ENCODE measurements around the gene ZNF488. TPM values are rescaled to one million over a fixed set of nuclear protein-coding genes. Genes with fewer than 3 reads are reported as not detected.

The ZNF488 gene
- total and polyA plus RNA-seq, 8 donors: 0.09 to 0.16 TPM; not detected in 6

DNA sequence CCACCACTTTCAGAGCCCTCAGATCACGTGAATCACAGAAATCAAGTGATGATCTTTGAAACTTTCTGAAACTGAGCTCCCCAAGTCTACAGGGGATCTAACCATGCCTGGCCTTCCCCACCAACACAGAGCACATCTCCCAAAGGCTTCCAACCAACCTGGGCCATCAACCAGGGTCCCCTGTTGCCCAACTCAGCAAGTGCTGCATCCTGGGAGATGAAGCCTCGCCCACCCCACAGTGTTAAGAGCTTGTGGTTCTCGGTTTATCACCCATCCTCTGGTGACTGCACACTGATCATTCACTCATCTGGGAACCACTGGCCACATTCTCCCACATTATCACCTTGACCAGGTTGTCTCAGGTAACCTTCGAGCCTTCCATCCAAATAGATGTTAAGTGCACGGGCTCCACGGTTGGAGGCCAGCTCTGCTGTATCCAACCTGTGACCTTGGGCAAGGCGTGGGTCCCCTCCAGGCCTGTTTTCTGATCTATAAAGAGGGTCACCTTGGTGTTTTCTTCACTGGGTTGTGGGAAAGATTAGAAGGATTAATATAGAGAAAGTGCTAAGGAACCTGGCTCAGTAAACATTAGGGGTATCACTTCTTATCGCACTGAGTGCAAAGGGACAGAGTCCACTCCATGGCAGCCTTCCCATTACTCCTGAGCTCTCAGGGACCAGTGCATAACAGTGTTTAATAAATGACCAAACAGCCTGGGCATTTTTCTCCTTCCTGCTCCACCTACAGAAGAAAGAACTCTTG is 3.6 kb downstream of the ZNF488 start:
- no peaks in the 10 kb centered on the region for H3K36me3 ChIP-seq
- WGBS, 2 donors: 40 to 48% methylated on average over 8 of the region's 8 CpGs
- TF ChIP-seq, protein P1, sequence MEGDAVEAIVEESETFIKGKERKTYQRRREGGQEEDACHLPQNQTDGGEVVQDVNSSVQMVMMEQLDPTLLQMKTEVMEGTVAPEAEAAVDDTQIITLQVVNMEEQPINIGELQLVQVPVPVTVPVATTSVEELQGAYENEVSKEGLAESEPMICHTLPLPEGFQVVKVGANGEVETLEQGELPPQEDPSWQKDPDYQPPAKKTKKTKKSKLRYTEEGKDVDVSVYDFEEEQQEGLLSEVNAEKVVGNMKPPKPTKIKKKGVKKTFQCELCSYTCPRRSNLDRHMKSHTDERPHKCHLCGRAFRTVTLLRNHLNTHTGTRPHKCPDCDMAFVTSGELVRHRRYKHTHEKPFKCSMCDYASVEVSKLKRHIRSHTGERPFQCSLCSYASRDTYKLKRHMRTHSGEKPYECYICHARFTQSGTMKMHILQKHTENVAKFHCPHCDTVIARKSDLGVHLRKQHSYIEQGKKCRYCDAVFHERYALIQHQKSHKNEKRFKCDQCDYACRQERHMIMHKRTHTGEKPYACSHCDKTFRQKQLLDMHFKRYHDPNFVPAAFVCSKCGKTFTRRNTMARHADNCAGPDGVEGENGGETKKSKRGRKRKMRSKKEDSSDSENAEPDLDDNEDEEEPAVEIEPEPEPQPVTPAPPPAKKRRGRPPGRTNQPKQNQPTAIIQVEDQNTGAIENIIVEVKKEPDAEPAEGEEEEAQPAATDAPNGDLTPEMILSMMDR (IDR thresholded peaks at IDR 0.05): no peak
- FAIRE-seq (no peak), DNase-seq (peak in 2 of 6 donors; percentile 68 to 73), ATAC-seq (peak; percentile 20 to 52 (median 29))
- H3K4me1 ChIP-seq: peaks cover 7 to 27% (median 10%) of the 10 kb centered on the region in 3 donors
- H3K4me3 ChIP-seq: no peak overlapping the region
- H3K27me3 ChIP-seq: no peaks in the 10 kb centered on the region
- peak overlapping the region in 2 of 4 donors; percentile 8 to 23 for H3K27ac ChIP-seq
- no peaks in the 10 kb centered on the region for H3K9me3 ChIP-seq
- intact Hi-C loops (cut with DNase I): loop anchor here in 1 of 3 donors (10.0 kb wide), 1 partner anchor 1096 kb away; the partner anchor contains the start of gene ANTXRL

DNA sequence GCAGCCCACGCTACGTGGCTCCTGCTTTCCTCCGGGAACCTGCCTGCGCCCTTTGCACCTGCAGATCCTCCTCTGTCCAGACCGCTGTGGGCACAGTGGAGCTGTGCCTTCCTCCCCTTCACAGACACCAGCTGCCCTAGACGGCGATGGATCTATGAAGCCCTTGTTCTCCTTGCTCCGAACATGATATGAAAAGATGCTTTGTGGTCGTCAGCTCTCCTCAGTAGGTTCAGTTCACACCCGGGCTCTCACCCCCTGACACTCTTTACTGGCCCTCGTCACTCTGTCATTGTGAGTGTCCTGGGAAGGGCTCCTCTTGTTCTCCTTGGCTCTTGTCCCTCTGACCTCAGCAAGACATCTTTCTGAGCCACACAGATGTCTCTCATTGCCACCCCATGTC is 4.2 kb downstream of the ZNF488 start:
- no peaks in the 10 kb centered on the region for H3K36me3 ChIP-seq
- TF ChIP-seq, protein P1 (IDR thresholded peaks at IDR 0.05): no peak
- no peak overlapping the region for H3K4me3 ChIP-seq
- no peaks in the 10 kb centered on the region for H3K9me3 ChIP-seq
- no peaks in the 10 kb centered on the region for H3K27me3 ChIP-seq
- DNase-seq: peak in 1 of 6 donors; percentile 32
- 64 to 67% methylated on average over 11 of the region's 11 CpGs for WGBS, 2 donors
- H3K27ac ChIP-seq: no peak overlapping the region
- no peak for ATAC-seq
- intact Hi-C loops (cut with DNase I): loop anchor here in 1 of 3 donors (10.0 kb wide), 1 partner anchor 1095 kb away; the partner anchor contains the start of gene ANTXRL
- FAIRE-seq: no peak
- peaks cover 7 to 27% (median 10%) of the 10 kb centered on the region in 3 donors for H3K4me1 ChIP-seq

DNA sequence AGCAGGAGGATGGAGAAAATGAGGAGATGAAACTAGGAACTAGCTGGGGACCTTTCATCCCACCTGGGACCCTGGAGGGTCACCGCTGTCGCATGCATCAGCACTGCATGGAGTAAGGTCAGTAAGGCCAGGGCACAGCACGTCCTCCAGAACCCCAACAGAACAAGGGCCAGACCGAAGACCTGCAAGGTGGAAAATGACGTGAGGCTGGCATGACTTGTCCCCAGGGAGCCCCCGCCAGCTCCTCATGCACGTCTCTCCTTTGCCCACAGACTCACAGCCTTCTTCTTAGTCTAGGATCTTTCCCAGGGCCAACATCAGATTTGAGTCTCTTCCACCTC is 4.7 kb downstream of the ZNF488 start:
- Histone ChIP-seq H3K36me3 (no peaks in the 10 kb centered on the region), H3K27me3 (no peaks in the 10 kb centered on the region), H3K9me3 (no peaks in the 10 kb centered on the region), H3K4me1 (peaks cover 7 to 27% (median 10%) of the 10 kb centered on the region in 3 donors), H3K4me3 (no peak overlapping the region), H3K27ac (no peak overlapping the region)
- TF ChIP-seq, protein P1 (IDR thresholded peaks at IDR 0.05): no peak
- WGBS, 2 donors: 77 to 82% methylated on average over 7 of the region's 7 CpGs
- FAIRE-seq (no peak), DNase-seq (peak in 1 of 6 donors; percentile 31), ATAC-seq (no peak)
- intact Hi-C loops (cut with DNase I): no loop called here

DNA sequence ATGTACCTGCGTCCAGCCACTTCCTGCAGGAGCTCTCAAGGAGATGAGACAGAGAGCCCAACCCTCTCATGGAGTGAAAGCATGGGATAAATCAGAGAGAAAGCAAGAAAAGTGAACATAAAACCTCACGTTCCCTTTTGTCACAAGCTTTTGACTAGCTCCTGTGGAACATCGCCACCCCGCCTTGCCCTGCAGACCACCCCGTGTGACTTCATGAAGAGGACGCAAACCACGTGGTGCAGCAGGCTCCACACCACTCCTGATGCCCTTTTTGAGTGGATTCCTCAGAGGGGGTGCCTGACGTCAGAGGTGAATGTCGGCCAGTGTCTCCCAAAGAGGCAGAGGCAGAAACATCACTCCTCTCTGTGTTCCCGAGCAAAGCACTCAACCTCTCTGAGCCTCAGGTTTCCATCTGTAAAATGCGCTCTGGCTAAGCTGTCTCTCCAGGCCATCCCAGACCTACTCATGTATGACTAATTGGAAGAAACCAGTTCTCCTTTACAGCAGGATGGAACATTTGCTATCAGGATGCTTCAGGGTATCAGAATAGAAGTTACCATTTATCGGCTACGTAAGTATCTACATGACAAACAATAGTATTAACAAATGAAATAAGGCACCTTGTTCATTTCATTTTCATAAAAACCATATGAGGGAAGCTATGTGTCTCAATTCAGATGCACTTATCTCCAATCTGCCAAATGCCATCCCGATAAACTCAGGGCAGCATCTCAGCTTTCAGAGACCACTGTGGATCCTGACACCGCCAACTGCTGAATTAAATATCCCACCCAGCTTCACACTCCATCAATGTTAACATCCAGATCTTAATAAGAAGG is 5.3 kb downstream of the ZNF488 start:
- TF ChIP-seq, protein P1 (IDR thresholded peaks at IDR 0.05): no peak
- 91 to 92% methylated on average over 15 of the region's 15 CpGs for WGBS, 2 donors
- ATAC-seq (no peak), DNase-seq (peak in 1 of 6 donors; percentile 39), FAIRE-seq (no peak)
- H3K27me3 ChIP-seq: no peaks in the 10 kb centered on the region
- H3K36me3 ChIP-seq: no peaks in the 10 kb centered on the region
- no peak overlapping the region for H3K4me3 ChIP-seq
- intact Hi-C loops (cut with DNase I): no loop called here
- no peaks in the 10 kb centered on the region for H3K9me3 ChIP-seq
- no peak overlapping the region for H3K27ac ChIP-seq
- H3K4me1 ChIP-seq: peaks cover 5 to 25% (median 10%) of the 10 kb centered on the region in 3 donors
